Measurements from ENCODE around the gene POLH.
"Not testable (repeated sequence)": the region's sequence is repeated elsewhere in the genome, so short reads cannot be mapped to it uniquely, and the experiment has no call there.

POLH gene

GRCh38 chr6:43634702-43635303 lies 58.8 kb downstream of the POLH start:
- DNase-seq = no peak

GRCh38 chr6:43635387-43636307 lies 59.7 kb downstream of the POLH start, which contains the start of gene MAD2L1BP:
Gene MAD2L1BP (plus strand): TSS chr6:43635840. CDS start chr6:43635876, 36 bp downstream.
- DNase-seq = peak; percentile 85

GRCh38 chr6:43636308-43636659 lies 60.3 kb downstream of the POLH start:
- peak; percentile 10 for DNase-seq

- no peak for DNase-seq
Observed at GRCh38 chr6:43639984-43640800, 64.2 kb downstream of the POLH start.

- DNase-seq = peak; percentile 79
Observed at GRCh38 chr6:43644940-43645612, 69.1 kb downstream of the POLH start, which contains the start of gene RSPH9. Gene RSPH9 (plus strand): TSS chr6:43645036. CDS start chr6:43645099, 63 bp downstream.

- DNase-seq = no peak
Observed at GRCh38 chr6:43645613-43645964, 69.6 kb downstream of the POLH start.

GRCh38 chr6:43647613-43648012 lies 71.6 kb downstream of the POLH start:
- no peak for DNase-seq

- no peak for DNase-seq
Observed at GRCh38 chr6:43648248-43648647, 72.3 kb downstream of the POLH start.

GRCh38 chr6:43652822-43653221 lies 76.8 kb downstream of the POLH start:
- DNase-seq = not testable (repeated sequence)

GRCh38 chr6:43657221-43657802 lies 81.3 kb downstream of the POLH start:
- no peak for DNase-seq

GRCh38 chr6:43658161-43658560 lies 82.2 kb downstream of the POLH start:
- no peak for DNase-seq

- DNase-seq = not testable (repeated sequence)
Observed at GRCh38 chr6:43662948-43663347, 87.0 kb downstream of the POLH start.

Measured in CD4-positive, alpha-beta T cell treated with Interleukin-17A for 1 hour (primary cell).